SH-SY5Y (cell line): Measurements from ENCODE around the gene SLC18A3.

Experiments
- GATA2 ChIP-seq: IDR thresholded peaks from 2 replicates; pipeline ENCODE4 v1.6.1; 2011; ENCODE audit warnings: mild to moderate bottlenecking, low read depth, low read length
- GATA3 ChIP-seq: IDR thresholded peaks from 2 replicates; pipeline ENCODE4 v1.6.1; 2011; ENCODE audit warnings: low read depth, mild to moderate bottlenecking, low read length, moderate library complexity

Gene SLC18A3

GRCh38 chr10:49643241-49644034 lies 33.3 kb downstream of the SLC18A3 start:
- no peak for TF ChIP-seq GATA2
- no peak for TF ChIP-seq GATA3

- TF ChIP-seq GATA3: no peak
- no peak for TF ChIP-seq GATA2
Measured at GRCh38 chr10:49644035-49644646, 34.0 kb downstream of the SLC18A3 start.

GRCh38 chr10:49645417-49645816 lies 35.3 kb downstream of the SLC18A3 start:
- TF ChIP-seq GATA3: no peak
- no peak for TF ChIP-seq GATA2

DNA sequence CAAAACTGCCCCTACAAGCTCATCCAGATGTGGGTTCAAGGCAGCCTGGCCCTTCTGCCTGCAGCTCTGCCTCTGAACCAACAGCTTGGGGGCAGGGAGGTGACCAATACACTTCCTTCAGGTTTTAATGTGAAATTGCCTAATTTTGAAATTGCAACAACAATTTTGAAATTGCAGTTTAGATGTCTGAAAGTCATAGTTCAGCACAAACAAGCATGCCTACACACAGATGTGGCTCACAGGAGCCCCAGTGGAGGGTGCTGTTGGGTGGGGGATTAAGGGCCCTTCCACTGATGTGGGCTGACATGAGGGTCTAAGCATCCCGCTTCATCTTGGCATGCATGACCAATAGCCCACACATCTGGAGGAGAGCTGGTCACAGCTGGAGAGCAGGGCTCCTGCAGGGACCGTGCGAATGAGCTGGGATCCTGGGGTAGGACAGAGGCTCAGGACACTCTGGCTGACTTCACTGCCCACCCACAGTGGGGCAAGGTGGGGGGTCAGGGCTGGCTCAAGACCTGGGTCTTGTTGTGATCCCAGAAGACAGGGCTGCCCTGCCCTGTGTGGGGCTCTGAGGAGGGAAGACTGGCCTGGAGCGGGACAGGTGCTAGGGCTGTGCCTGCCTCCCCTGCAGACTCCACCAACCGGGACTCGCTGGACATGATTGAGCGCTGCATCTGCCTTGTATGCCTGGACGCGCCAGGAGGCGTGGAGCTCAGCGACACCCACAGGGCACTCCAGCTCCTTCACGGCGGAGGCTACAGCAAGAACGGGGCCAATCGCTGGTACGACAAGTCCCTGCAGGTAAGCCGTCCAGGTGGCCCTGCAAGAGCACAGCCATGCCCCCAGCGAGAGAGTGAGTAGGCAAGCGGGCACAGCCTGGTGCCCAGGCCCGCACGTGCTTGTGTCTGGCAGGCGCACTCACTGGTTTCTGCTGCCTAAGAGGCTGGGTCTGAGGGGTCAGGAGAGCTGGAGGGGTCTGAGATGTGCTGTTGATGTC lies 36.1 kb downstream of the SLC18A3 start:
- TF ChIP-seq GATA3: no peak
- no peak for TF ChIP-seq GATA2

DNA sequence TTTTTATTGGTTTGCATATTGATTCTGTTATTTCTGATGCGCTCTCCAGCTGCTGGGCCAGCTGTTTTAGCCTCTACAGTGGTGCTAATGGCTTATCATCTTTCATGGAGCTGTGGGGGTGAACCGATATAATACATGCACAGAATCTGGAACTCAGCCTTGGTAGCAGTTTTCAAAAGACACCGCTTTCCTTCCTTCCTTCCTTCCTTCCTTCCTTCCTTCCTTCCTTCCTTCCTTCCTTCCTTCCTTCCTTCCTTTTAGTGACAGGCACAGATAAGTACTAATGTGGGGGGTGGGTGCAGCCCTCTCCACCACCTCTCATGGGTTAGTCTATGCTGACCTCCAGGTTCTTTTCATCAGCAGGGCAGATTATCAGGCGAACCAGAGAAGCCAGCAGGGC lies 37.4 kb downstream of the SLC18A3 start:
- TF ChIP-seq GATA2 (no peak), GATA3 (no peak)

DNA sequence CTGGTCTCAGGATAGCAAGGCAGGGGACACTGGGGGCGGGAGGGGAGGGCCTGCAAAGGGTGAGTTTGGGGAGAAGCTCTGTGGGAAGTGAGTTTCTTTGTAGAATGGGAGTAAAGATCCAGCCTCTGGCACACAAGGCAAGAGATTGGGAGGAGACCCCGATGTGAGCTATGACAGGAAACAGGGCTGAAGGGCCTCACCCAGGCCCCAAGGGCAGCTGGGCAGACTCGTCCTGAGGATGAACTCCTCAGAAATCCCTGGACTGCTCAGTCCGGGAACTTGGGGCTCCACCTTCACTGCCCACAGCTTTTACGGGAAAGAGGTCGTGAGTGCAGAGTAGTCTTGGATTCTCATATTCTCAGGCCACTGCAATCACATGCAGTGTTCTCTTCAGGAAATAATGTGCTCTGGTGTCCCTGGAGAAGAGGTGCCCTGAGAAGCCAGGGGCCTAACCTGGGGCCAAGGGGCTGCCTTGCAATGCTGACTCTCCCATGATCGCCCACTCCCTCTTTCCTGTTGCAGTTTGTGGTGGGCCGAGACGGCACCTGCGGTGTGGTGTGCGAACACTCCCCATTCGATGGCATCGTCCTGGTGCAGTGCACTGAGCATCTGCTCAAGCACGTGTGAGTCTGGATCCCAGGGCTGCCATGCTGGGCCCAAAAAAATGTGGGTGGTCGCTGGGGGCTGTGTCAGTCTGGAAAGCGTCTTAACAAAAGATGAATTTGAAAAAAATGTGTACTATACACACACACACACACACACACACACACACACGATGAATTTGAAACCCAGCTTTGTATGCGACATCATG lies 38.1 kb downstream of the SLC18A3 start:
- no peak for TF ChIP-seq GATA3
- TF ChIP-seq GATA2: no peak

- TF ChIP-seq GATA2: no peak
Measured at GRCh38 chr10:49649294-49649693, 39.2 kb downstream of the SLC18A3 start.

GRCh38 chr10:49649936-49650723 lies 40.0 kb downstream of the SLC18A3 start:
- TF ChIP-seq GATA3 (no peak), GATA2 (no peak)

DNA sequence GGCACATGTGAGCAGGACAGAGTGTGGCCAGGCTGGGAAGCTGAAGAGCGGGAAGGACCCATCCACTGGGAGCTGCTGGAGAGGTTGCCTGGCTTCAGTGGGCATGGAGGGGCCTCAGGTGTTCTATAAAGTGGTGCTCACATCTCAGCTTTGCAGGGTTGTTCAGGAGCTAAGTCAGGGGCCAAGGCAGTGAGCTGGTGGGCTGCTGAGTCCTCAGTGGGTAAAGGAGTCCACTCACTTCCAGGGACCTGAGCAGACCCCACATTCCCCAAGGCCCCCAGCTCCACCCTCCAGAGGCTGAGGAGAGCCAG lies 40.6 kb downstream of the SLC18A3 start:
- TF ChIP-seq GATA2 (no peak), GATA3 (no peak)

DNA sequence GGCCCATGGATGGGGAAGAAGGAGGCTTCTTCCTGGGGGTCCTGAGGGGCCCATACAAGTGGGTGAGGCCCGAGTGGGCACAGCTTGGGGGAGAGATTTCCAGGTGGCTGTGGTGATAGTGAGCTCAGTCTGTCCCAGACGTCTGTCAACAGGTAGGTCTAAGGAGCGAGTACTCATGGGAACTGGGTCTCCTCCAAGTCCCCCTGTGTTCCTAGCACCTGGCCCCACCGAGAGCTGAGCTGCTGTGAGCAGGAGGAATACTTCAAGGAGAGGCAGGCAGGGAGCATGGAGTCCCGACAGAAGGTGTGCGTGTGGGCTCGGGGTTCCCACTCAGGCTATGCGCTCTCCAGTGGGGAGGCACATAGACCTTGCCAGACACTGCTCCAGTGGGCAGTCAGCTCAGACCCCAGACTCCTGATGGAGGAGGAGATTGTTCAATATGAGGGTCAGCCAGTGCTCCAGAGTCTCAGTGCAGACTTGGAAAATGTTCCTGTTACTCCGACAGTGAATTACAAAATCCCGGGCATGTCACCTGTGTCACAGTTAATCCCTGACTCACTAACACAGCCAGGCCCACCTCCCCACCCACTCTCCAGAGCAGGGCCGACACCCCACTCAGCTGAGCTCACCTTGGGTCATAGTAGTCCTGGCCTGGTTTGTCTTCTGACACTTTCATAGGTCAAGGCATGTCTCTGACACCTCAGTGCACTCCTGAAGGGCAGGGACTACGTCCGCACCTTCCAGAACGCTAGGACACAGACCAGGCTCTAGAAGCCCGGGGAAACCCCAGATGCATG lies 41.1 kb downstream of the SLC18A3 start:
- TF ChIP-seq GATA2 (no peak), GATA3 (no peak)

DNA sequence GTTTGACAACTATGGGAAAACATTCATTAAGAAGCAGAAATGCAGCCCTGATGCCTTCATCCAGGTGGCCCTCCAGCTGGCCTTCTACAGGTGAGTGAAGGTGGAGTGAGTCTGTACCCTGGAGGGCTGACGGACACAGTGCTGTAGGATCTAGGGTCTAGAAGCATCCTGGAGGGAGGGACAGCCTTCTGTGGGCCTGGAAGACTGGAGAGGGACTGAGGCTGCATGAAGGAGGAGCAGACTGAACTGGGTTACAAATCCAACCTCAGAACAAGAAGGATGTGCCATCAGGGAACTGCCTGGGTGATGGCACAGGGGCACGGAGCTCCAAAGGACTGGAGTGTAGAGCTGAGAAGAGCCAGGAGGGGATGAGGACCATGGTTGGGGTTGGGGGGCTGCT lies 41.8 kb downstream of the SLC18A3 start:
- TF ChIP-seq GATA3: no peak
- no peak for TF ChIP-seq GATA2
